Measurements from ENCODE around the gene HDGFL3. TPM values are rescaled to one million over a fixed set of nuclear protein-coding genes. Genes with fewer than 3 reads are reported as not detected.

Gene HDGFL3
- total RNA-seq, 1 donor from 2014 or later: 92.2 TPM

DNA sequence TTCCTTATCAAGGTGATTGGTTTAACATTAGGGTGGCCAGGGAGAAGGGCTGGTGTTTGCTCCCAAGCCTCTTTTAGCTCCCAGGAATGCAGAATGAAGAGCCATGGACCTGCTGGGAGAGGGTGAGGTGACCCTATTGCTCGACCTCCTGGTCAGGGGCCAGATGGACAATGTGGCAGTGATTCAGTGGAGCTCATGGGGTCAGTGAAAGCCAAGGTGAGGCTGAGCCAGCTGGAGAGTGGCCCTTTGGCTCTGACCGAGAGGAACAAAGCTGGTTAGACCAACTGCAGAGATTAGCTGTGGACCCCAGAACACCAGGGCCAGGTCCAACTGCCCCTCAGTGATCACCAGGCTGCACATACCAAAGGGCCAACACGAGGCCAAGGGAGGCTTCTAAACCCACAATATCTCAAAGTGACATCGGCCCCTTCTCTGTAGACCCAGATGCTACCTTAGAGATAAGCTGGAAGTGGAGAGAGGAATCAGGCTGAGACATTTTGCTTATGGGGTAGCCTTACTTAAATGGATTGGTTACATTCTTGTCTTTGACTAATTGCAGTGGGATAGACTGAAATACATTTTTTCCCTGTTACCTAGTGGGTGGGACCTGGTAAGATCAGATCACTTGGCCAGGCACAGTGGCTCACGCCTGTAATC is 124.8 kb downstream of the HDGFL3 start:
- Mint-ChIP-seq H3K9me3 (no peaks in the 10 kb centered on the region), H3K27me3 (ENCODE audit: low read depth) (peaks cover 81% of the 10 kb centered on the region), H3K27ac (no peak overlapping the region), H3K4me3 (no peak overlapping the region), H3K4me1 (peaks cover under 1% of the 10 kb centered on the region), H3K36me3 (no peaks in the 10 kb centered on the region)
- TF ChIP-seq, protein P1, sequence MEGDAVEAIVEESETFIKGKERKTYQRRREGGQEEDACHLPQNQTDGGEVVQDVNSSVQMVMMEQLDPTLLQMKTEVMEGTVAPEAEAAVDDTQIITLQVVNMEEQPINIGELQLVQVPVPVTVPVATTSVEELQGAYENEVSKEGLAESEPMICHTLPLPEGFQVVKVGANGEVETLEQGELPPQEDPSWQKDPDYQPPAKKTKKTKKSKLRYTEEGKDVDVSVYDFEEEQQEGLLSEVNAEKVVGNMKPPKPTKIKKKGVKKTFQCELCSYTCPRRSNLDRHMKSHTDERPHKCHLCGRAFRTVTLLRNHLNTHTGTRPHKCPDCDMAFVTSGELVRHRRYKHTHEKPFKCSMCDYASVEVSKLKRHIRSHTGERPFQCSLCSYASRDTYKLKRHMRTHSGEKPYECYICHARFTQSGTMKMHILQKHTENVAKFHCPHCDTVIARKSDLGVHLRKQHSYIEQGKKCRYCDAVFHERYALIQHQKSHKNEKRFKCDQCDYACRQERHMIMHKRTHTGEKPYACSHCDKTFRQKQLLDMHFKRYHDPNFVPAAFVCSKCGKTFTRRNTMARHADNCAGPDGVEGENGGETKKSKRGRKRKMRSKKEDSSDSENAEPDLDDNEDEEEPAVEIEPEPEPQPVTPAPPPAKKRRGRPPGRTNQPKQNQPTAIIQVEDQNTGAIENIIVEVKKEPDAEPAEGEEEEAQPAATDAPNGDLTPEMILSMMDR (IDR thresholded peaks at IDR 0.05; ENCODE audit: unreplicated experiment): no peak
- no peak for DNase-seq (ENCODE audit: low spot score in 2 of 2, unreplicated experiment in 2 of 2)

DNA sequence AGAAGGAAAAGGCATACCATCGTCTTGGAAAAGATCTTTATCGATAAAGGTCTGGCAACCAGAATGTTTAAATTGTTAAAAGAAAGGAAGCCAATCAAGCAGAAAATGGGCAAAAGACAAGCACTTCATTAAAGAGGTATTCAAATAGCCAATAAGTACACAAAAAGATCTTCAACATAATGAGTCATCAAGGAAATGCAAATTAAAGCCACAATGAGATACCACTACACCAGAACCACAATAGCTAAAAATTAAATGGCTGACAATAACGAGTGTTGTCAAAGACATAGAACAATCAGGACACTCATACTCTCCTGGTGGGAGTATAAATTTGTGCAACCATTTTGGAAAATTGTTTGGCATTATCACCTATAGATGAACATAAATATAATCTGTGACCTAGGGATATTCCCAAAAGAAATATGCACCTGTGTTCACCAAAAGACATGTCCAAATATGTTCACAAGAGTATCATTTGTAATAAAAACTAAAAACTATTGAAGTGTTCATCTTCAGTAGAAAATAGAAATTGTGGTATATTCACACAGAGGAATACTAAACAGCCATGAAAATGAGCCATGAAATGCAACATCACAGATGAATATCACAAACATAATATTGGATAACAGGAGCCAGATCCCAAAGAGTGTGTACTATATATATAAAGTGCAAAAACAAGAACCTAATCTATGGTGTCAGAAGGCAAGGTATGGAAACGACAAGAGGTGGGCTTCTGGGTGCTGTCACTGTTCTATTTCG is 126.2 kb downstream of the HDGFL3 start:
- TF ChIP-seq, protein P1 (IDR thresholded peaks at IDR 0.05; ENCODE audit: unreplicated experiment): no peak
- peaks cover 8% of the 10 kb centered on the region for H3K4me1 Mint-ChIP-seq
- H3K27ac Mint-ChIP-seq: no peak overlapping the region
- H3K9me3 Mint-ChIP-seq: no peaks in the 10 kb centered on the region
- no peaks in the 10 kb centered on the region for H3K36me3 Mint-ChIP-seq
- H3K4me3 Mint-ChIP-seq: no peak overlapping the region
- DNase-seq (ENCODE audit: low spot score in 2 of 2, unreplicated experiment in 2 of 2): no peak
- peaks cover 74% of the 10 kb centered on the region for H3K27me3 Mint-ChIP-seq (ENCODE audit: low read depth)

DNA sequence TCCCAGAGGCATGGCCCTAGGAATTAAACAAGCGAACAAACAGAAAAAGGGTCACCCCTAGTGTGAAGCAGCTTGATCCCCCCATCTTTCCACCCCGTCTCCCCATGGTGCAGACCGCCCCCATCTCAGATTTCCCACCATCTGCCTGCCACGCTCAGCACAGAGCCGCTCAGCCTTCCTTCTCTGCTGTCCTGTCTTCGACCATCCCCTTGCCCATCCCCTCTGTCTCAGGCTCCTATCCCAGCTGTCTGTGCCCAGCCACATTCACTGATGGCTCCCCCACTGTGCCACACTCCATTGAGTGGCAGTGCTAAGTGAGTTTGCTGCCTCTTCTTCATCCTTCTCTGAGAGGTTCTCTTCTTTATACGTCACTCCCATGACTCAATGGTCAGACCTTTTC is 128.9 kb downstream of the HDGFL3 start:
- H3K36me3 Mint-ChIP-seq: peaks cover 5% of the 10 kb centered on the region
- H3K9me3 Mint-ChIP-seq: peaks cover 12% of the 10 kb centered on the region
- H3K27ac Mint-ChIP-seq: no peak overlapping the region
- H3K4me1 Mint-ChIP-seq: peaks cover 8% of the 10 kb centered on the region
- peaks cover 59% of the 10 kb centered on the region for H3K27me3 Mint-ChIP-seq (ENCODE audit: low read depth)
- no peak for DNase-seq (ENCODE audit: low spot score in 2 of 2, unreplicated experiment in 2 of 2)
- TF ChIP-seq, protein P1 (IDR thresholded peaks at IDR 0.05; ENCODE audit: unreplicated experiment): no peak
- H3K4me3 Mint-ChIP-seq: no peak overlapping the region

Other genes starting within 250 kb of the HDGFL3 start
- 30.7 to 33.0 TPM (median 32.2 TPM) in 3 replicates for gene RAMAC, start 221.6 kb downstream of the HDGFL3 start, total RNA-seq
- 15.8 to 21.2 TPM (median 18.4 TPM) in 3 replicates for gene C15orf40, start 196.2 kb downstream of the HDGFL3 start, total RNA-seq
- 33.4 to 37.4 TPM (median 35.0 TPM) in 3 replicates for gene BTBD1, start 140.6 kb downstream of the HDGFL3 start, total RNA-seq
- gene TM6SF1, start 100.2 kb downstream of the HDGFL3 start, total RNA-seq: not detected in 3 replicates
- gene BNC1, start 76.8 kb upstream of the HDGFL3 start, total RNA-seq: 49.5 to 54.0 TPM (median 50.9 TPM) in 3 replicates
- gene SH3GL3, start 239.5 kb upstream of the HDGFL3 start, total RNA-seq: 5.7 to 6.1 TPM (median 6.0 TPM) in 3 replicates

All from mesothelial cell of epicardium (in vitro differentiated cells).